Vagina (tissue), 2 donors: ENCODE results near the gene RPS6KA2. TPM values are rescaled to one million over a fixed set of nuclear protein-coding genes. Genes with fewer than 3 reads are reported as not detected.

Experiments used
- DNase-seq, 2 donors: peaks; one replicate each; pipeline ENCODE4 v3.0.0-alpha.2; 2017; ENCODE audit errors: extremely low spot score in 2 of 2
- H3K27ac ChIP-seq: fragments of 200-600 bp; sonication (generic); one replicate; pipeline ENCODE4 v1.5.1; 2019
- H3K27me3 ChIP-seq: fragments of 200-600 bp; sonication (generic); one replicate; pipeline ENCODE4 v1.5.1; 2019
- H3K36me3 ChIP-seq, 2 donors: fragments of 200-600 bp; sonication (generic); one replicate each; pipeline ENCODE4 v1.5.1; 2017 to 2019
- H3K4me1 ChIP-seq: fragments of 200-600 bp; sonication (generic); one replicate; pipeline ENCODE4 v1.5.1; 2019
- H3K4me3 ChIP-seq, 2 donors: fragments of 200-600 bp; sonication (generic); 1 replicate in 1 of 2; 2 replicates in 1 of 2; pipeline ENCODE4 v1.5.1; 2016 to 2019
- H3K9me3 ChIP-seq: fragments of 200-600 bp; sonication (generic); one replicate; pipeline ENCODE4 v1.5.1; 2019
- POLR2A ChIP-seq, 2 donors: fragments of 450-650 bp; IDR thresholded peaks; one replicate each; pipeline ENCODE4 v1.6.1; 2017; ENCODE audit warnings: antibody characterized with exemption in 2 of 2, mild to moderate bottlenecking in 2 of 2, moderate library complexity in 2 of 2
- POLR2AphosphoS5 ChIP-seq, 2 donors: sonication (generic); formaldehyde crosslinking; IDR thresholded peaks; one replicate each; pipeline ENCODE4 v1.9.0; 2017; ENCODE audit warnings: antibody characterized with exemption in 2 of 2, mild to moderate bottlenecking in 2 of 2, low read depth in 1 of 2; ENCODE audit not compliant: insufficient read depth in 1 of 2
- intact Hi-C: fragments of 100-400 bp; cut with DNase I; formaldehyde crosslinking; loops from one replicate; pipeline ENCODE4 v1.15.1; 2023
- total RNA-seq: library from RNA; depleted of rRNA; stranded (reverse); fragments of >200 nt; gene quantifications from one replicate; pipeline ENCODE4 v1.2.3, GENCODE V29; 2016
- TF ChIP-seq, protein P1 (sequence below), 3 experiments: fragments of 450-650 bp in 2 of 3; fragments of 200-600 bp in 1 of 3; sonication (generic) in 1 of 3; IDR thresholded peaks; one replicate each; pipeline ENCODE4 v1.5.1; 2017 to 2019; ENCODE audit warnings: antibody characterized with exemption in 3 of 3, mild to moderate bottlenecking in 2 of 3, moderate library complexity in 2 of 3

The RPS6KA2 gene
- total RNA-seq, 1 donor from 2014 or later: 65.1 TPM

- intact Hi-C loops: no loop called here
- TF ChIP-seq, protein P1, sequence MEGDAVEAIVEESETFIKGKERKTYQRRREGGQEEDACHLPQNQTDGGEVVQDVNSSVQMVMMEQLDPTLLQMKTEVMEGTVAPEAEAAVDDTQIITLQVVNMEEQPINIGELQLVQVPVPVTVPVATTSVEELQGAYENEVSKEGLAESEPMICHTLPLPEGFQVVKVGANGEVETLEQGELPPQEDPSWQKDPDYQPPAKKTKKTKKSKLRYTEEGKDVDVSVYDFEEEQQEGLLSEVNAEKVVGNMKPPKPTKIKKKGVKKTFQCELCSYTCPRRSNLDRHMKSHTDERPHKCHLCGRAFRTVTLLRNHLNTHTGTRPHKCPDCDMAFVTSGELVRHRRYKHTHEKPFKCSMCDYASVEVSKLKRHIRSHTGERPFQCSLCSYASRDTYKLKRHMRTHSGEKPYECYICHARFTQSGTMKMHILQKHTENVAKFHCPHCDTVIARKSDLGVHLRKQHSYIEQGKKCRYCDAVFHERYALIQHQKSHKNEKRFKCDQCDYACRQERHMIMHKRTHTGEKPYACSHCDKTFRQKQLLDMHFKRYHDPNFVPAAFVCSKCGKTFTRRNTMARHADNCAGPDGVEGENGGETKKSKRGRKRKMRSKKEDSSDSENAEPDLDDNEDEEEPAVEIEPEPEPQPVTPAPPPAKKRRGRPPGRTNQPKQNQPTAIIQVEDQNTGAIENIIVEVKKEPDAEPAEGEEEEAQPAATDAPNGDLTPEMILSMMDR (IDR thresholded peaks at IDR 0.05): no peak
- TF ChIP-seq POLR2AphosphoS5 (IDR thresholded peaks at IDR 0.05; ENCODE audit: insufficient read depth in 1 of 2, low read depth in 1 of 2) (no peak), POLR2A (IDR thresholded peaks at IDR 0.05) (no peak)
- no peak for DNase-seq
Measured at GRCh38 chr6:166408936-166409755, 217.9 kb downstream of the RPS6KA2 start.

GRCh38 chr6:166406197-166406596 lies 220.9 kb downstream of the RPS6KA2 start:
- no peak for TF ChIP-seq POLR2AphosphoS5 (IDR thresholded peaks at IDR 0.05; ENCODE audit: insufficient read depth in 1 of 2, low read depth in 1 of 2)
- no peak for TF ChIP-seq POLR2A (IDR thresholded peaks at IDR 0.05)
- TF ChIP-seq, protein P1 (IDR thresholded peaks at IDR 0.05): no peak
- DNase-seq: no peak
- intact Hi-C loops: no loop called here
- no peak overlapping the region for H3K4me3 ChIP-seq
- H3K27ac ChIP-seq: no peak overlapping the region
- H3K9me3 ChIP-seq: no peaks in the 10 kb centered on the region
- no peaks in the 10 kb centered on the region for H3K36me3 ChIP-seq
- no peaks in the 10 kb centered on the region for H3K4me1 ChIP-seq
- no peaks in the 10 kb centered on the region for H3K27me3 ChIP-seq

More at GRCh38 chr6:166408936-166409755, 217.9 kb downstream of the RPS6KA2 start:
- Histone ChIP-seq H3K4me1 (no peaks in the 10 kb centered on the region), H3K9me3 (no peaks in the 10 kb centered on the region), H3K27me3 (no peaks in the 10 kb centered on the region), H3K4me3 (no peak overlapping the region), H3K36me3 (peaks cover 0 to 15% of the 10 kb centered on the region in 2 donors), H3K27ac (no peak overlapping the region)

DNA sequence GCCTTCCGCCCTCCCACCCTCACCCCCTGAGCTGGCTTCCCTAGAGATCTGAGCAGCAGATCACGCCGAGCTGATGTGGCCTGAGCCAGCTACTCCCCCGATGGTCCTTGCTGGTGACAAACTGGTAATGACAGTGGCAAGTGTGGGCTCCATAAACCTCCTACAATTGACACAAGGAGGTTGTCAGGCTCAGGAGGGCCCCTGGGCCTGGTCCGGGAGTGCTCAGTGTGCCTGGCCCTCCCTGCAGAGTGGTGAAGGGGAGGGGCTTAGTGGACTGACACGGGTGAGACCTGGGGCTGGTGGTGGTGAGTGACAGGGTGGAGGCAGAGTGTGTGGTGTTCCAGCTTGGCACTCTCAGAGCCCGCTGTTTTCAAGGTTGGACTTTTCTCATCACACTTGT lies 221.7 kb downstream of the RPS6KA2 start:
- Histone ChIP-seq H3K27ac (no peak overlapping the region), H3K27me3 (no peaks in the 10 kb centered on the region), H3K9me3 (no peaks in the 10 kb centered on the region), H3K4me1 (no peaks in the 10 kb centered on the region), H3K4me3 (no peak overlapping the region), H3K36me3 (no peaks in the 10 kb centered on the region)
- TF ChIP-seq, protein P1 (IDR thresholded peaks at IDR 0.05): no peak
- TF ChIP-seq POLR2AphosphoS5 (IDR thresholded peaks at IDR 0.05; ENCODE audit: insufficient read depth in 1 of 2, low read depth in 1 of 2): no peak
- no peak for DNase-seq
- intact Hi-C loops: no loop called here

DNA sequence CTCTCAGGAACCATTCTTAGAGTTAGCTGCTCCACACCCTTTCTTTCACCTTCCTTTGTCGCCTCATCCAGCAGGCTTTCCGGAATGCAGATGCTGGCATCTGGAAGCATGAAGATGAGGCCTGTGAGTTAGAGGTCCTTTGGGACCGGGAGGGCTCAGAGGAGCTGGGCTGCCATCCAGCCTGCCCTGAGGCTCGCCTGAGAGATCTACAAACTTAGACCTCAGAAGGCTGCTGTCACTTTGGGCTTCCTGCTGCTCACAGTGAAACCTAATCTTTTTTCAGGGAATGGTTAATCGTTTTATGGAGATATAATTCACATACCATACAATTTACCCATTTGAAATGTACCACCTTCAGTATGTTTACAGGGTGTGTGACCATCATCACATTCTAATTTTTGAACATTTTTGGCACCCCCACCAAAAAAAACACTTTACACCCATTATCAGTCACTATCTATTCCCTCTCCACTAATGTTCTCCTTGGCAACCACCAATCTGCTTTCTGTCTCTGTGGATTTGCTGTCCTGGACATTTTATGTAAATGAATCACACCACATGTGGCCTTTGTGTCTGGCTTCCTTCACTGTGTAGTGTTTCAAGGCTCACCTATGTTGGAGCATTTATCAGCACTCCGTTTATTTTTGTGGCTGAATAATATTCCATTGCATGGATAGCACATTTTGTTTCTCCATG lies 224.3 kb downstream of the RPS6KA2 start:
- TF ChIP-seq POLR2AphosphoS5 (IDR thresholded peaks at IDR 0.05; ENCODE audit: insufficient read depth in 1 of 2, low read depth in 1 of 2) (no peak), POLR2A (IDR thresholded peaks at IDR 0.05) (no peak)
- TF ChIP-seq, protein P1 (IDR thresholded peaks at IDR 0.05): no peak
- intact Hi-C loops: loop anchor here (5.0 kb wide), 1 partner anchor 125 kb away; no protein-coding TSS in a partner anchor
- Histone ChIP-seq H3K36me3 (no peaks in the 10 kb centered on the region), H3K27ac (no peak overlapping the region), H3K4me3 (no peak overlapping the region), H3K4me1 (no peaks in the 10 kb centered on the region), H3K27me3 (no peaks in the 10 kb centered on the region), H3K9me3 (no peaks in the 10 kb centered on the region)
- DNase-seq: no peak
